Gastroesophageal sphincter (tissue), 3 donors: ENCODE results near the gene RAB26.

ENCODE experiments used
- EP300 ChIP-seq: sonication (generic); formaldehyde crosslinking; IDR thresholded peaks from one replicate; pipeline ENCODE4 v1.6.1; 2017; ENCODE audit warnings: antibody characterized with exemption, mild to moderate bottlenecking
- POLR2A ChIP-seq, 2 donors: fragments of 450-650 bp; IDR thresholded peaks; one replicate each; pipeline ENCODE4 v1.6.1; 2017; ENCODE audit warnings: antibody characterized with exemption in 2 of 2, mild to moderate bottlenecking in 2 of 2, moderate library complexity in 1 of 2
- POLR2AphosphoS5 ChIP-seq: sonication (generic); formaldehyde crosslinking; IDR thresholded peaks from one replicate; pipeline ENCODE4 v1.6.1; 2017; ENCODE audit warnings: antibody characterized with exemption
- TF ChIP-seq, protein P1 (sequence below), 4 experiments: fragments of 200-600 bp in 2 of 4; fragments of 450-650 bp in 2 of 4; sonication (generic) in 1 of 4; IDR thresholded peaks; one replicate each; pipeline ENCODE4 v1.5.1; 2017 to 2019; ENCODE audit warnings: antibody characterized with exemption in 4 of 4, mild to moderate bottlenecking in 2 of 4, moderate library complexity in 2 of 4

- TF ChIP-seq, protein P1, sequence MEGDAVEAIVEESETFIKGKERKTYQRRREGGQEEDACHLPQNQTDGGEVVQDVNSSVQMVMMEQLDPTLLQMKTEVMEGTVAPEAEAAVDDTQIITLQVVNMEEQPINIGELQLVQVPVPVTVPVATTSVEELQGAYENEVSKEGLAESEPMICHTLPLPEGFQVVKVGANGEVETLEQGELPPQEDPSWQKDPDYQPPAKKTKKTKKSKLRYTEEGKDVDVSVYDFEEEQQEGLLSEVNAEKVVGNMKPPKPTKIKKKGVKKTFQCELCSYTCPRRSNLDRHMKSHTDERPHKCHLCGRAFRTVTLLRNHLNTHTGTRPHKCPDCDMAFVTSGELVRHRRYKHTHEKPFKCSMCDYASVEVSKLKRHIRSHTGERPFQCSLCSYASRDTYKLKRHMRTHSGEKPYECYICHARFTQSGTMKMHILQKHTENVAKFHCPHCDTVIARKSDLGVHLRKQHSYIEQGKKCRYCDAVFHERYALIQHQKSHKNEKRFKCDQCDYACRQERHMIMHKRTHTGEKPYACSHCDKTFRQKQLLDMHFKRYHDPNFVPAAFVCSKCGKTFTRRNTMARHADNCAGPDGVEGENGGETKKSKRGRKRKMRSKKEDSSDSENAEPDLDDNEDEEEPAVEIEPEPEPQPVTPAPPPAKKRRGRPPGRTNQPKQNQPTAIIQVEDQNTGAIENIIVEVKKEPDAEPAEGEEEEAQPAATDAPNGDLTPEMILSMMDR (IDR thresholded peaks at IDR 0.05) = no peak
- TF ChIP-seq POLR2AphosphoS5 = no peak
- no peak for TF ChIP-seq POLR2A (IDR thresholded peaks at IDR 0.05)
- TF ChIP-seq EP300 = no peak
These were observed 50.7 kb downstream of the RAB26 start for GRCh38 chr16:2199095-2199494.
